Neutrophil (primary cell): Measurements from ENCODE around the gene ST8SIA4.

Experiments
- H3K27ac ChIP-seq: fragments of 200-600 bp; sonication (generic); 2 replicates; pipeline ENCODE4 v1.5.1; 2016; ENCODE audit warnings: mild to moderate bottlenecking, moderate library complexity
- H3K27me3 ChIP-seq: fragments of 200-600 bp; sonication (generic); 2 replicates; pipeline ENCODE4 v1.6.0; 2016; ENCODE audit warnings: mild to moderate bottlenecking
- H3K36me3 ChIP-seq: fragments of 200-600 bp; sonication (generic); 2 replicates; pipeline ENCODE4 v1.5.1; 2017
- H3K4me1 ChIP-seq, 2 experiments: fragments of 200-600 bp in 1 of 2; sonication (generic) in 1 of 2; 1 replicate in 1 of 2; 2 replicates in 1 of 2; pipeline versions ENCODE4 v1.5.1 to v1.6.1; 2013 to 2016; ENCODE audit warnings: low read depth in 1 of 2, low read length in 1 of 2, mild to moderate bottlenecking in 1 of 2, moderate library complexity in 1 of 2; ENCODE audit not compliant: control insufficient read depth in 1 of 2, insufficient read depth in 1 of 2
- H3K4me3 ChIP-seq, 2 experiments: fragments of 200-600 bp in 1 of 2; sonication (generic) in 1 of 2; 1 replicate in 1 of 2; 2 replicates in 1 of 2; pipeline ENCODE4 v1.5.1; 2013 to 2016; ENCODE audit warnings: low read depth in 1 of 2, low read length in 1 of 2, mild to moderate bottlenecking in 1 of 2, moderate library complexity in 1 of 2
- H3K9me3 ChIP-seq: fragments of 200-600 bp; sonication (generic); 2 replicates; pipeline ENCODE4 v1.5.1; 2016
- TF ChIP-seq, protein P1 (sequence below): fragments of 200-600 bp; sonication (generic); IDR thresholded peaks from 2 replicates; pipeline ENCODE4 v1.5.1; 2016; ENCODE audit warnings: antibody characterized with exemption

Gene ST8SIA4

DNA sequence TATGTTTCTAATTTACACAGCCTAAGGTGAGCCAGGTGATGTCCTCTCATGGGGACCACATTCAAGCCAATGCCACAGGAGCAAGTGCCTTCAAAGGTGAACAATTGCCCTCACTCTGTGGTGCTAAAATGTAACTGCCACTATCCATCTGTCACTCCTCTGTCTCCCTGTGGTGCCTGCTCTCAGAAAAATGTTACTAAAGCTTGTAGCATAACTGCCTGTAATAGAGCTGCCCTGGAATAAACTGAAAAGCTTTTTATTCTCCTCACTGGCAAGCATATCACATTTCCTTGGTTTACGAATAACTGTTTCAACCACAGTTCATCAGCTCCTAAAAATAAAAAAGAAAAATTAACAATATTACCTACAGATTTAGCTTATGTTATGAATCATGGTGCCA lies 142.4 kb downstream of the ST8SIA4 start:
- TF ChIP-seq, protein P1, sequence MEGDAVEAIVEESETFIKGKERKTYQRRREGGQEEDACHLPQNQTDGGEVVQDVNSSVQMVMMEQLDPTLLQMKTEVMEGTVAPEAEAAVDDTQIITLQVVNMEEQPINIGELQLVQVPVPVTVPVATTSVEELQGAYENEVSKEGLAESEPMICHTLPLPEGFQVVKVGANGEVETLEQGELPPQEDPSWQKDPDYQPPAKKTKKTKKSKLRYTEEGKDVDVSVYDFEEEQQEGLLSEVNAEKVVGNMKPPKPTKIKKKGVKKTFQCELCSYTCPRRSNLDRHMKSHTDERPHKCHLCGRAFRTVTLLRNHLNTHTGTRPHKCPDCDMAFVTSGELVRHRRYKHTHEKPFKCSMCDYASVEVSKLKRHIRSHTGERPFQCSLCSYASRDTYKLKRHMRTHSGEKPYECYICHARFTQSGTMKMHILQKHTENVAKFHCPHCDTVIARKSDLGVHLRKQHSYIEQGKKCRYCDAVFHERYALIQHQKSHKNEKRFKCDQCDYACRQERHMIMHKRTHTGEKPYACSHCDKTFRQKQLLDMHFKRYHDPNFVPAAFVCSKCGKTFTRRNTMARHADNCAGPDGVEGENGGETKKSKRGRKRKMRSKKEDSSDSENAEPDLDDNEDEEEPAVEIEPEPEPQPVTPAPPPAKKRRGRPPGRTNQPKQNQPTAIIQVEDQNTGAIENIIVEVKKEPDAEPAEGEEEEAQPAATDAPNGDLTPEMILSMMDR = no peak
- Histone ChIP-seq H3K4me1 (no peaks in the 10 kb centered on the region), H3K36me3 (no peaks in the 10 kb centered on the region), H3K27ac (no peak overlapping the region), H3K9me3 (no peaks in the 10 kb centered on the region), H3K27me3 (no peaks in the 10 kb centered on the region), H3K4me3 (no peak overlapping the region)

DNA sequence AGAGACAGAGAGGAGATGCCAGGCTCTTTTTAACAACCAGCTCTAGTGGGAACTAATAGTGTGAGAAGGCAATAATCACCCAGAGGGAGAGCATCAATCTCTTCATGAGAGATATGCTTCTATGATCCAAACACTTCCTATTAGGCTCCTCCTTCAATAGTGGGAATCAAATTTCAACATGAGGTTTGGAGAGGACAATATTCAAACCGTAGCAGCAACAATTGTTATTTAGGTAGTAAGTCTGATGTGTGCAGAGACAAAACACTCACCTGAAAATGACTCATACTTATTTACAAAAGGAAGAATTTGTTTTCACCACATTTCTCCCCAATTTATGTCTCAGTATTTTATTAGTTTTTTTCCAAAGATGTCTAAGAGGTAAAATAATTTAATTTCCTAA lies 144.3 kb downstream of the ST8SIA4 start:
- Histone ChIP-seq H3K36me3 (no peaks in the 10 kb centered on the region), H3K27me3 (no peaks in the 10 kb centered on the region), H3K4me1 (no peaks in the 10 kb centered on the region), H3K9me3 (no peaks in the 10 kb centered on the region), H3K27ac (no peak overlapping the region), H3K4me3 (no peak overlapping the region)
- TF ChIP-seq, protein P1 = no peak

DNA sequence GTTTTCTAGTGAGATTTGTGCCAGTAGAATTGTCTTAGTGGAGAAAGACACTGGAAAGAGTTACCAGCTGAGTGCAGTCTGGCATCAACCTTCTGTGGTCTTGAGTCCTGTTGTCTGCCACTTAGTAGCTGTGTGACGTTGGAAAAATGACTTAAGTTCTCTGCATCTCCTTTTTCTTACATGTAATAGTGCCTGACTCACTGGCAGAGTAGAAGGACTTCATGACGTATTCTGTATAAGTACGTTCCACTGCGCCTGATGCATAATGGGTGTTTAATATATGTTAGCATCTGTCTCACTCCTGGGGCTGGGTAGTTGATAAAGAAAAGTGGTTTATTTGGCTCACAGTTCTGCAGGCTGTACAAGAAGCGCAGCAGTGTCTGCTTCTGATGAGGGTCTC lies 144.8 kb downstream of the ST8SIA4 start:
- H3K36me3 ChIP-seq = no peaks in the 10 kb centered on the region
- no peak overlapping the region for H3K4me3 ChIP-seq
- TF ChIP-seq, protein P1 = no peak
- H3K27me3 ChIP-seq = no peaks in the 10 kb centered on the region
- no peak overlapping the region for H3K27ac ChIP-seq
- H3K4me1 ChIP-seq = no peaks in the 10 kb centered on the region
- no peaks in the 10 kb centered on the region for H3K9me3 ChIP-seq

DNA sequence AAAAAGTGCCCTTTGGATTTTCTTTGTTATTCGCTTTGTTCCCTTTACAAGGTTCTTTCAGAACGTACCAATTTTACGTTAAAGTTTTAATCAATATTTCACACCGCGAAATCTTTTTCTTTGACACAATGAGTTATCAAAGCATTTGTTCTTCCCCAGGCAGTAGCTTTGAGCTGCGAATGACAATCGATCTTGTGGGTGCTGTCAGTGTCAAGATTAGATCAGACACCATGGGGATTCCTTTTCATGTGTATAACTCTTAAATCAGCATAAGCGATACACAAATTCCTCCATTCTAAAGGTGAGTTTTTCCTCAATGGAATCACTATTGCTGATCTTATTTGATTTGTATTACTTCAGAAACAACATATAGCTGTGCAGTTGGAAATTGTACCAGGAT lies 145.5 kb downstream of the ST8SIA4 start:
- Histone ChIP-seq H3K4me1 (no peaks in the 10 kb centered on the region), H3K36me3 (no peaks in the 10 kb centered on the region), H3K27me3 (no peaks in the 10 kb centered on the region), H3K4me3 (no peak overlapping the region), H3K9me3 (no peaks in the 10 kb centered on the region), H3K27ac (no peak overlapping the region)
- TF ChIP-seq, protein P1 = no peak
